Psoas muscle (tissue), 8 donors: Measurements from ENCODE around the gene EIF2B5. TPM values are rescaled to one million over a fixed set of nuclear protein-coding genes. Genes with fewer than 3 reads are reported as not detected.

Experiments
- ATAC-seq, 4 donors: fragments of 200-7000 bp; cut with Tn5 transposase; one replicate each; pipeline ENCODE4 v1.9.1; 2020; ENCODE audit warnings: moderate library complexity in 3 of 4, mild to moderate bottlenecking in 2 of 4
- DNase-seq, 2 donors: peaks; one replicate each; pipeline ENCODE4 v3.0.0-alpha.2; 2020
- H3K27ac ChIP-seq: fragments of 200-600 bp; one replicate; pipeline ENCODE4 v1.8.0; 2022
- H3K27me3 ChIP-seq, 3 donors: fragments of 200-600 bp in 1 of 3; one replicate each; pipeline versions ENCODE4 v1.6.1 to v1.8.0; 2013 to 2022; ENCODE audit warnings: low read length in 2 of 3, mild to moderate bottlenecking in 2 of 3, moderate library complexity in 1 of 3; ENCODE audit not compliant: insufficient read depth in 3 of 3
- H3K36me3 ChIP-seq, 2 donors: fragments of 200-600 bp in 1 of 2; one replicate each; pipeline versions ENCODE4 v1.6.1 to v1.8.0; 2013 to 2022; ENCODE audit warnings: low read depth in 1 of 2, mild to moderate bottlenecking in 1 of 2, moderate library complexity in 1 of 2; ENCODE audit not compliant: insufficient read depth in 1 of 2
- H3K4me1 ChIP-seq: fragments of 200-600 bp; one replicate; pipeline ENCODE4 v1.8.0; 2022
- H3K4me3 ChIP-seq: fragments of 200-600 bp; one replicate; pipeline ENCODE4 v1.8.0; 2022; ENCODE audit warnings: mild to moderate bottlenecking
- H3K9me3 ChIP-seq: fragments of 200-600 bp; one replicate; pipeline ENCODE4 v1.8.0; 2022
- CTCF ChIP-seq: fragments of 200-600 bp; IDR thresholded peaks from one replicate; pipeline ENCODE4 v1.8.0; 2022; ENCODE audit warnings: antibody characterized with exemption
- WGBS, 3 donors: extraction: QIAGEN DNeasy Blood & Tissue Kit; methylation state at CpG; one replicate each; pipeline versions ENCODE4 v1.1.6 to v1.1.7; 2013; 5-methylcytosine and 5-hydroxymethylcytosine counted together
- intact Hi-C, 2 donors: fragments of 100-400 bp; cut with DNase I; formaldehyde crosslinking; loops; one replicate each; pipeline versions ENCODE4 v1.11.0 to v1.14.2; 2022
- polyA plus RNA-seq, 3 donors: library from polyadenylated mRNA; stranded (reverse); fragments of 200-250 nt; gene quantifications; one replicate each; pipeline ENCODE4 v1.2.3, GENCODE V29; 2013
- total RNA-seq, 4 donors: library from RNA; stranded (reverse); fragmentation: NEBNext Ultra II Directional in 2 of 4; extraction: Animal tissue kit (Norgen Biotek cat#: 25700) in 2 of 4; gene quantifications; one replicate each; pipeline versions ENCODE4 v1.2.1 to v1.2.4, GENCODE V29; 2021 to 2023
- donor health status: healthy with polysubstance abuse.
- donor health status: DM: no; HTN: no; CAD: no; lungs with moderate emphysema.
- donor health status: Bipolar disorder and iron deficiency.
- donor health status: healthy.
- donor health status: DM: yes; HTN: yes; CAD: no.
- donor health status: DM: no; HTN: no; CAD: no.
- donor health status: DM: no; HTN: no; CAD: no.
- donor health status: DM: yes; HTN: yes; CAD: no.

EIF2B5 gene
- total and polyA plus RNA-seq, 7 donors: 44.0 to 101 (median 55.1) TPM

- 0 to 1% (median 0%) methylated on average over 40 to 47 of the region's 47 CpGs for WGBS, 3 donors
- peak overlapping the region; percentile 84 for H3K4me3 ChIP-seq
- peaks cover 46% of the 10 kb centered on the region for H3K4me1 ChIP-seq
- intact Hi-C loops: loop anchor here (2.0 to 10.0 kb wide), 4 partner anchors 17 to 91 kb away; partner anchors contain the start of genes ALG3 (in 2 of the 2), EEF1AKMT4 (in 2 of the 2) and EIF2B5 (in 1 of the 2)
- DNase-seq: peak in 1 of 2 donors; percentile 50
- ATAC-seq: peak; percentile 16 to 47 (median 27)
- H3K9me3 ChIP-seq: no peaks in the 10 kb centered on the region
- H3K27me3 ChIP-seq: no peaks in the 10 kb centered on the region
- no peak for TF ChIP-seq CTCF
- H3K36me3 ChIP-seq: no peaks in the 10 kb centered on the region
- H3K27ac ChIP-seq: peak overlapping the region; percentile 88
Observed at GRCh38 chr3:184155644-184156521, 20.7 kb downstream of the EIF2B5 start.

GRCh38 chr3:184156522-184156955 lies 21.4 kb downstream of the EIF2B5 start:
- Histone ChIP-seq H3K9me3 (no peaks in the 10 kb centered on the region), H3K36me3 (no peaks in the 10 kb centered on the region), H3K27ac (peak overlapping the region; percentile 88), H3K4me1 (peaks cover 52% of the 10 kb centered on the region), H3K4me3 (peak overlapping the region; percentile 84), H3K27me3 (no peaks in the 10 kb centered on the region)
- peak; percentile 52 to 67 (median 54) for ATAC-seq
- TF ChIP-seq CTCF: no peak
- WGBS, 3 donors: 0 to 5% (median 2%) methylated on average over 6 of the region's 6 CpGs
- intact Hi-C loops: loop anchor here (2.0 to 10.0 kb wide), 3 partner anchors 16 to 91 kb away; partner anchors contain the start of genes ALG3 (in 2 of the 2) and EEF1AKMT4 (in 2 of the 2)
- peak; percentile 71 to 84 for DNase-seq

- Histone ChIP-seq H3K27me3 (no peaks in the 10 kb centered on the region), H3K4me3 (peak overlapping the region; percentile 84), H3K9me3 (no peaks in the 10 kb centered on the region), H3K27ac (peak overlapping the region; percentile 88), H3K36me3 (peaks cover 0 to 3% of the 10 kb centered on the region in 2 donors), H3K4me1 (peaks cover 59% of the 10 kb centered on the region)
- no peak for ATAC-seq
- no peak for DNase-seq
- no peak for TF ChIP-seq CTCF
- intact Hi-C loops: loop anchor here (2.0 to 10.0 kb wide), 3 partner anchors 16 to 90 kb away; partner anchors contain the start of genes ALG3 (in 2 of the 2) and EEF1AKMT4 (in 2 of the 2)
Observed at GRCh38 chr3:184157206-184157605, 22.0 kb downstream of the EIF2B5 start.

- WGBS, 3 donors: 57 to 59% (median 59%) methylated on average over 4 of the region's 4 CpGs
- Histone ChIP-seq H3K27ac (peak overlapping the region; percentile 65), H3K36me3 (peaks cover 0 to 4% of the 10 kb centered on the region in 2 donors), H3K27me3 (no peaks in the 10 kb centered on the region), H3K9me3 (no peaks in the 10 kb centered on the region), H3K4me3 (peak overlapping the region; percentile 84), H3K4me1 (peaks cover 68% of the 10 kb centered on the region)
- no peak for ATAC-seq
- no peak for DNase-seq
- TF ChIP-seq CTCF: no peak
- intact Hi-C loops: loop anchor here (5.0 to 10.0 kb wide), 2 partner anchors 86 to 89 kb away; partner anchors contain the start of genes ALG3 (in 2 of the 2) and EEF1AKMT4 (in 2 of the 2)
Observed at GRCh38 chr3:184158404-184158803, 23.2 kb downstream of the EIF2B5 start.
